AG04449 (cell line): ENCODE data around the gene PDSS2.

ENCODE experiments used
- CTCF ChIA-PET: fragments of 350-600 bp; formaldehyde crosslinking; extraction: SDS; loops from one replicate; lab custom pipeline; 2021; ENCODE audit warnings: antibody characterized with exemption; lab: Yijun Ruan, JAX
- POLR2A ChIA-PET: fragments of 400-600, 350-600 bp; formaldehyde crosslinking; extraction: SDS; loops from one replicate; lab custom pipeline; 2020; ENCODE audit warnings: antibody characterized with exemption, inconsistent platforms; lab: Yijun Ruan, JAX
- DNase-seq: peaks from one replicate; pipeline ENCODE4 v3.0.0-alpha.2; 2010; ENCODE audit warnings: low read depth, low spot score
- H3K4me3 ChIP-seq: 2 replicates; pipeline ENCODE4 v1.5.1; 2011; ENCODE audit warnings: low read depth, mild to moderate bottlenecking, control low read depth, low read length
- TF ChIP-seq, protein P1 (sequence below): IDR thresholded peaks from one replicate; pipeline ENCODE4 v1.5.1; 2011; ENCODE audit warnings: mild to moderate bottlenecking, moderate library complexity, low read length, control low read depth, inconsistent platforms; ENCODE audit not compliant: insufficient read depth; ENCODE audit errors: missing control alignments

Gene PDSS2

DNA sequence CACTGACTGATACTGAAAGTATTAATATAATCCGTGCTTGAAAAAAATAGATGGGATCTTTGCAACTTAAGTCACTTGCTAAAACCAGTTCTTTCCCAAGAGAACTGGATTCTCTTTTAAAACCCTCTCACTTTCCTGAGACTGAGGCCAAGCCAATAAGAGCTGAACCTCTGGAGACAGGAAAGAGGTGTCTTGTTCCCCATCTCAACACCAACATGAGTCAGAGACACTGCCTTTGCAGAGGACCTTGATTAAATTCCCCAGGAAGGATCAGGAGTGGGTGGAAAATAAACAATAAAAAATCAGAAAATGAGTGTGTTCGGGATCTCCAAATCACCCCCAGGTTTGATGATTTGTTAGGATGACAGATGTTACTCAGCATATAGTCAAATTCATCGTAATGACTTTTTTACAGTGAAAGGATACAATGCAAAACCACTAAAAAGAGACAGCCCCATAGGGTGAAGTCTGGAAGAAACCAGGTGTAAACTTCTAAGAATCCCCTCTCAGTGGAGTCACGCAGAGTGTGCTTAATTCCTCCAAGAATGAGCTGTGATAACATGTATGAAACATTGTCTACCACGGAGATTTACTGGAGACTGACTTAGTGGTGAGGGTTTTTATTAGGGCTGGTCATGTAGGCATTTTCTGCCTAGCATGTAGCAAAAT lies 221.2 kb downstream of the PDSS2 start:
- TF ChIP-seq, protein P1, sequence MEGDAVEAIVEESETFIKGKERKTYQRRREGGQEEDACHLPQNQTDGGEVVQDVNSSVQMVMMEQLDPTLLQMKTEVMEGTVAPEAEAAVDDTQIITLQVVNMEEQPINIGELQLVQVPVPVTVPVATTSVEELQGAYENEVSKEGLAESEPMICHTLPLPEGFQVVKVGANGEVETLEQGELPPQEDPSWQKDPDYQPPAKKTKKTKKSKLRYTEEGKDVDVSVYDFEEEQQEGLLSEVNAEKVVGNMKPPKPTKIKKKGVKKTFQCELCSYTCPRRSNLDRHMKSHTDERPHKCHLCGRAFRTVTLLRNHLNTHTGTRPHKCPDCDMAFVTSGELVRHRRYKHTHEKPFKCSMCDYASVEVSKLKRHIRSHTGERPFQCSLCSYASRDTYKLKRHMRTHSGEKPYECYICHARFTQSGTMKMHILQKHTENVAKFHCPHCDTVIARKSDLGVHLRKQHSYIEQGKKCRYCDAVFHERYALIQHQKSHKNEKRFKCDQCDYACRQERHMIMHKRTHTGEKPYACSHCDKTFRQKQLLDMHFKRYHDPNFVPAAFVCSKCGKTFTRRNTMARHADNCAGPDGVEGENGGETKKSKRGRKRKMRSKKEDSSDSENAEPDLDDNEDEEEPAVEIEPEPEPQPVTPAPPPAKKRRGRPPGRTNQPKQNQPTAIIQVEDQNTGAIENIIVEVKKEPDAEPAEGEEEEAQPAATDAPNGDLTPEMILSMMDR, result no peak
- DNase-seq, result no peak
- H3K4me3 ChIP-seq, result no peak overlapping the region
- CTCF ChIA-PET, result no interaction called here
- POLR2A ChIA-PET, result no interaction called here

DNA sequence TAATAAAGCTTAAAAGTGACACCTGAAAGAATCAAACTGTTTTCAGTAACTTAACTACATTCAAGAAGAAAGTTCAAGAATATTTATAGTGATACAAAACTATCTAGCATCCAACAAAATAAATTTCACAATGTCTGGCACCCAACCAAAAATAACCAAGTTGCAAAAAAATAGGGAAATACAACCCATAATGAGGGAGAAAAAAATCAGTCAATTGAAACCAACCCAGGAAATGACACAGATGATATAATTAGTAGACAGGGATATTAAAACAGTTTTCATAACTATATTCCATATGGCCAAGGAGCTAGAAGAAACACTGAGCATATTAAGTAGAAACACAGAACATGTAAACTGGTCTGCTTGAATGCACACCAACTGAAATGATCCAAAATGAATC lies 223.9 kb downstream of the PDSS2 start:
- CTCF ChIA-PET, result no interaction called here
- H3K4me3 ChIP-seq, result no peak overlapping the region
- TF ChIP-seq, protein P1, result no peak
- DNase-seq, result no peak
- POLR2A ChIA-PET, result no interaction called here

DNA sequence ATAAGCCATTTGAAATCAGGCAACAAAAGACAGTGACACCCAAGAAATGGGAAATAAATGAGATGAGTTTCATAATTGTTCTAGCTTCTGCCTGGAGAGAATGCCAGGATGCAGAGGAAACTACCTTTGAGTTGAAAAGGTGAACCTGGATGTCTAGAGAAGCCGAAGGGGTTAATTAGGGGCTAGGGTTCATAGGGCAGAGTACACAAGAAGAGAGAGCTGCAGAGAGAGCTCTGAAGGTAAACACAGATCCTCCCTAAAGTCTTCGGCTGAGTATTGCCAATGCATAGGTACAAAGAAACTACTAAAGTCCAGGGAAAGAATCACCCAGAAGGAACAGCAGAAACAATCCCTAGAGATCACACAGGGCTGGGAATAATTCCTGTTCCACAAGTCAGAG lies 224.4 kb downstream of the PDSS2 start:
- TF ChIP-seq, protein P1, result no peak
- POLR2A ChIA-PET, result no interaction called here
- CTCF ChIA-PET, result interaction anchor here (0.7 to 1.3 kb wide), 2 partner anchors 16 to 82 kb away, joined by 3 read pairs; no protein-coding TSS in a partner anchor
- no peak for DNase-seq
- no peak overlapping the region for H3K4me3 ChIP-seq

- CTCF ChIA-PET, result no interaction called here
- no peak for DNase-seq
- TF ChIP-seq, protein P1, result no peak
- no peak overlapping the region for H3K4me3 ChIP-seq
- POLR2A ChIA-PET, result no interaction called here
Observed at GRCh38 chr6:107231243-107231642, 228.1 kb downstream of the PDSS2 start.

- ChIA-PET POLR2A (no interaction called here), CTCF (no interaction called here)
- no peak for DNase-seq
- H3K4me3 ChIP-seq, result no peak overlapping the region
- TF ChIP-seq, protein P1, result no peak
Observed at GRCh38 chr6:107230448-107230847, 228.9 kb downstream of the PDSS2 start.

DNA sequence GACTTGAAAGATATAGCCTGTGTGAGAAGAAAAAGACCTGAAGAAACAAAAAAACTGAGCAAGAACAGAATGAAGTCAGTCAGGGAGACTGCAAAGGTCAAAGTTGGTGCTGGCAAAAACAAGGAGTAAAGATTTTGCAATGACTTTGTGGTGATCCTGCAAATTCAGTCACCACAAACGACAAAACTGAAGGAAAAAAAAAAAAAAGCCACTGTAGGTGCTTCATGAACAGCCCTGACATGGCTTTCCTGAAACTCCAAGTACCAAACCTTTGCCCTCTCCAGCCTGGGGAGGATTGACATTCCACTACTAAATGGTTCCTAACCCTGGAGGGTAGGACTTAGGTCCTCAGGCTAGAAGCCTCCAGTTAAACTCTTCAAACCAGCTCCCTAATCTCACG lies 229.3 kb downstream of the PDSS2 start:
- H3K4me3 ChIP-seq, result no peak overlapping the region
- DNase-seq, result no peak
- ChIA-PET POLR2A (no interaction called here), CTCF (interaction anchor here (1.7 kb wide), 1 partner anchor 11 kb away, joined by 6 read pairs; no protein-coding TSS in a partner anchor)
- TF ChIP-seq, protein P1, result no peak
